NCI-H510A (cell line): ENCODE results near the gene GINS2.

Experiments used
- DNase-seq: peaks from one replicate; lab custom pipeline; 2025; lab: John Stamatoyannopoulos, UW

Gene GINS2

GRCh38 chr16:85688586-85689284 lies at the start of gene GINS2:
Gene GINS2 (minus strand): TSS chr16:85688954. CDS start chr16:85688898, 56 bp downstream.
- peak; percentile 88 for DNase-seq

GRCh38 chr16:85736921-85737320 lies 48.2 kb upstream of the GINS2 start:
- no peak for DNase-seq

GRCh38 chr16:85735946-85736345 lies 47.2 kb upstream of the GINS2 start:
- DNase-seq = no peak

GRCh38 chr16:85735225-85735635 lies 46.5 kb upstream of the GINS2 start:
- DNase-seq = no peak

GRCh38 chr16:85734311-85735017 lies 45.7 kb upstream of the GINS2 start:
- no peak for DNase-seq

GRCh38 chr16:85733839-85734170 lies 45.1 kb upstream of the GINS2 start:
- DNase-seq = no peak

- no peak for DNase-seq
Observed at GRCh38 chr16:85733155-85733838, 44.5 kb upstream of the GINS2 start.

GRCh38 chr16:85731179-85731578 lies 42.4 kb upstream of the GINS2 start:
- no peak for DNase-seq

GRCh38 chr16:85730186-85730465 lies 41.4 kb upstream of the GINS2 start:
- no peak for DNase-seq

- no peak for DNase-seq
Observed at GRCh38 chr16:85729452-85730185, 40.9 kb upstream of the GINS2 start.

- no peak for DNase-seq
Observed at GRCh38 chr16:85728879-85729278, 40.1 kb upstream of the GINS2 start.

- no peak for DNase-seq
Observed at GRCh38 chr16:85724936-85725335, 36.2 kb upstream of the GINS2 start.

GRCh38 chr16:85724126-85724879 lies 35.5 kb upstream of the GINS2 start:
- DNase-seq = no peak

- DNase-seq = no peak
Observed at GRCh38 chr16:85722128-85722893, 33.6 kb upstream of the GINS2 start.

- DNase-seq = no peak
Observed at GRCh38 chr16:85720302-85720637, 31.5 kb upstream of the GINS2 start.

- DNase-seq = no peak
Observed at GRCh38 chr16:85719605-85720301, 31.0 kb upstream of the GINS2 start.

- peak; percentile 64 for DNase-seq
Observed at GRCh38 chr16:85718682-85719081, 29.9 kb upstream of the GINS2 start.

GRCh38 chr16:85718153-85718477 lies 29.4 kb upstream of the GINS2 start:
- no peak for DNase-seq

- DNase-seq = peak; percentile 50
Observed at GRCh38 chr16:85717393-85718152, 28.8 kb upstream of the GINS2 start.

GRCh38 chr16:85716680-85717038 lies 27.9 kb upstream of the GINS2 start:
- DNase-seq = no peak
